Neural cell (in vitro differentiated cells): ENCODE results near the gene PUM1. TPM values are rescaled to one million over a fixed set of nuclear protein-coding genes. Genes with fewer than 3 reads are reported as not detected.

Source experiments
- H2AFZ ChIP-seq: fragments of 200-600, 300-800 bp; sonication (generic), shearing (Covaris generic); 2 replicates; pipeline ENCODE4 v1.6.0; 2014; ENCODE audit warnings: low read depth, mild to moderate bottlenecking, antibody characterized with exemption, low read length, moderate library complexity
- H3F3A ChIP-seq: fragments of 200-600 bp; shearing (Covaris generic); 2 replicates; pipeline ENCODE4 v1.6.1; 2016; ENCODE audit warnings: mild to moderate bottlenecking, moderate library complexity, mixed read lengths, antibody characterized with exemption, low read length; ENCODE audit not compliant: insufficient read depth, poor library complexity, severe bottlenecking
- H3K27ac ChIP-seq: fragments of 200-600, 300-800 bp; sonication (generic), shearing (Covaris generic); 2 replicates; pipeline ENCODE4 v1.5.1; 2014; ENCODE audit warnings: mild to moderate bottlenecking, low read length, moderate library complexity
- H3K27me3 ChIP-seq: fragments of 300-800, 200-600 bp; sonication (generic), shearing (Covaris generic); 2 replicates; pipeline ENCODE4 v1.6.0; 2014; ENCODE audit warnings: mild to moderate bottlenecking, low read depth, low read length, moderate library complexity; ENCODE audit not compliant: insufficient read depth
- H3K36me3 ChIP-seq: fragments of 300-800, 200-600 bp; sonication (generic), shearing (Covaris generic); 2 replicates; pipeline ENCODE4 v1.5.1; 2014; ENCODE audit warnings: mild to moderate bottlenecking, antibody characterized with exemption, low read length, moderate library complexity; ENCODE audit not compliant: insufficient read depth
- H3K4me2 ChIP-seq: fragments of 300-800, 200-600 bp; sonication (generic), shearing (Covaris generic); 2 replicates; pipeline ENCODE4 v1.6.0; 2014; ENCODE audit warnings: mild to moderate bottlenecking, low read length
- H3K4me3 ChIP-seq: fragments of 300-800, 200-600 bp; sonication (generic), shearing (Covaris generic); 2 replicates; pipeline ENCODE4 v1.5.1; 2014; ENCODE audit warnings: mild to moderate bottlenecking, low read length, moderate library complexity
- H3K79me2 ChIP-seq: fragments of 200-600 bp; shearing (Covaris generic); replicated peaks from 2 replicates; pipeline ENCODE4 v1.6.0; 2014; ENCODE audit warnings: mild to moderate bottlenecking, low read length, moderate library complexity; ENCODE audit not compliant: insufficient read depth
- H3K9ac ChIP-seq: fragments of 300-800, 200-600 bp; sonication (generic), shearing (Covaris generic); 2 replicates; pipeline ENCODE4 v1.6.1; 2016; ENCODE audit warnings: mild to moderate bottlenecking, low read length, mixed read lengths
- H3K9me2 ChIP-seq: fragments of 200-600 bp; shearing (Covaris generic); 2 replicates; pipeline ENCODE4 v1.6.1; 2016; ENCODE audit warnings: mild to moderate bottlenecking, low read length, mixed read lengths; ENCODE audit not compliant: insufficient read depth
- H3K9me3 ChIP-seq: fragments of 200-600, 300-800 bp; sonication (generic), shearing (Covaris generic); 2 replicates; pipeline ENCODE4 v1.6.1; 2016; ENCODE audit warnings: mild to moderate bottlenecking, mixed run types, low read length, moderate library complexity, mixed read lengths
- H4K20me1 ChIP-seq: fragments of 200-600 bp; shearing (Covaris generic); 2 replicates; pipeline ENCODE4 v1.6.1; 2016; ENCODE audit warnings: mild to moderate bottlenecking, mixed run types; ENCODE audit not compliant: insufficient read depth
- EP300 ChIP-seq: fragments of 450-650 bp; conservative IDR thresholded peaks from 2 replicates; pipeline ENCODE4 v1.6.1; 2014; ENCODE audit warnings: antibody characterized with exemption, mild to moderate bottlenecking, moderate library complexity; ENCODE audit not compliant: poor library complexity, severe bottlenecking
- EZH2 ChIP-seq: fragments of 200-600, 300-800 bp; shearing (Covaris generic), sonication (generic); IDR thresholded peaks from 2 replicates; pipeline ENCODE4 v1.6.1; 2014; ENCODE audit warnings: antibody characterized with exemption, low read length, borderline replicate concordance, mild to moderate bottlenecking; ENCODE audit not compliant: insufficient read depth, poor library complexity, severe bottlenecking
- MXI1 ChIP-seq: fragments of 450-650 bp; conservative IDR thresholded peaks from 2 replicates; pipeline ENCODE4 v1.6.1; 2014; ENCODE audit warnings: antibody characterized with exemption, mild to moderate bottlenecking; ENCODE audit not compliant: poor library complexity, severe bottlenecking
- POLR2AphosphoS5 ChIP-seq: IDR thresholded peaks from 2 replicates; pipeline ENCODE4 v1.6.1; 2012
- RAD21 ChIP-seq: fragments of 450-650 bp; conservative IDR thresholded peaks from 2 replicates; pipeline ENCODE4 v1.6.1; 2014; ENCODE audit warnings: antibody characterized with exemption, mild to moderate bottlenecking, moderate library complexity
- SMC3 ChIP-seq: fragments of 450-650 bp; conservative IDR thresholded peaks from 2 replicates; pipeline ENCODE4 v1.6.1; 2014; ENCODE audit warnings: antibody characterized with exemption, mild to moderate bottlenecking, moderate library complexity; ENCODE audit not compliant: poor library complexity
- TAF1 ChIP-seq: IDR thresholded peaks from 2 replicates; pipeline ENCODE4 v1.6.1; 2012; ENCODE audit warnings: low read depth
- polyA plus RNA-seq: library from polyadenylated mRNA; depleted of rRNA; stranded (reverse); fragments of >200 nt; gene quantifications from 2 replicates; pipeline ENCODE4 v1.2.3, GENCODE V29; 2014
- TF ChIP-seq, protein P1 (sequence below): IDR thresholded peaks from 2 replicates; pipeline ENCODE4 v1.6.1; 2012; ENCODE audit warnings: borderline replicate concordance
- TF ChIP-seq, protein P2 (sequence below): fragments of 450-650 bp; IDR thresholded peaks from 2 replicates; pipeline ENCODE4 v1.5.1; 2014; ENCODE audit warnings: antibody characterized with exemption, mild to moderate bottlenecking, moderate library complexity; ENCODE audit not compliant: poor library complexity, severe bottlenecking

Gene PUM1
- polyA plus RNA-seq, 1 donor from 2014 or later = 60.8 TPM

DNA sequence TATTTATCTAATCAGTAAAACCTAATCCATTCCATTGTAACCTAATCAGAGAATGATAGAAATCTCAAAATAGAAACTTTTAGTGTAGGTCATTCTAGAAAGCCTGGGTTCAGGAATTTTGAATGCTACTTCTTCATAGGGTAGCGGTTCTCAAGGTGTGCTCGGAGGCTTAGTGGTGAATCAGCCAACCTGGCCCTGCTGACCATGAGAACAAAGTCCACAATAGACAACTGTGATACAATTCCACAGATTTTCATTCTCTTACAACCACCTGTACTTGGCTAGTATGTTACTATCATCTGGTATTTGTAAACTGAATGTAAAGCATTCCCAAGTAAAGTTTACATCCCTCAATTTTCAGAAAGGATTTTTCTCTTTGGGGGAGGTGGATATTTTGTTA lies 7.5 kb upstream of the PUM1 start:
- Histone ChIP-seq H3K4me3 (no peak overlapping the region), H3K9me3 (no peaks in the 10 kb centered on the region), H3K4me2 (no peak overlapping the region), H3K27ac (no peak overlapping the region), H3K27me3 (no peaks in the 10 kb centered on the region), H3K9me2 (no peaks in the 10 kb centered on the region), H3K9ac (no peak overlapping the region), H2AFZ (no peak overlapping the region), H3F3A (no peaks in the 10 kb centered on the region), H4K20me1 (no peaks in the 10 kb centered on the region), H3K79me2 (no peaks in the 10 kb centered on the region), H3K36me3 (no peaks in the 10 kb centered on the region)
- TF ChIP-seq POLR2AphosphoS5 (no peak), EZH2 (no peak), EP300 (no peak), SMC3 (no peak), RAD21 (no peak), TAF1 (no peak)
- TF ChIP-seq, protein P1, sequence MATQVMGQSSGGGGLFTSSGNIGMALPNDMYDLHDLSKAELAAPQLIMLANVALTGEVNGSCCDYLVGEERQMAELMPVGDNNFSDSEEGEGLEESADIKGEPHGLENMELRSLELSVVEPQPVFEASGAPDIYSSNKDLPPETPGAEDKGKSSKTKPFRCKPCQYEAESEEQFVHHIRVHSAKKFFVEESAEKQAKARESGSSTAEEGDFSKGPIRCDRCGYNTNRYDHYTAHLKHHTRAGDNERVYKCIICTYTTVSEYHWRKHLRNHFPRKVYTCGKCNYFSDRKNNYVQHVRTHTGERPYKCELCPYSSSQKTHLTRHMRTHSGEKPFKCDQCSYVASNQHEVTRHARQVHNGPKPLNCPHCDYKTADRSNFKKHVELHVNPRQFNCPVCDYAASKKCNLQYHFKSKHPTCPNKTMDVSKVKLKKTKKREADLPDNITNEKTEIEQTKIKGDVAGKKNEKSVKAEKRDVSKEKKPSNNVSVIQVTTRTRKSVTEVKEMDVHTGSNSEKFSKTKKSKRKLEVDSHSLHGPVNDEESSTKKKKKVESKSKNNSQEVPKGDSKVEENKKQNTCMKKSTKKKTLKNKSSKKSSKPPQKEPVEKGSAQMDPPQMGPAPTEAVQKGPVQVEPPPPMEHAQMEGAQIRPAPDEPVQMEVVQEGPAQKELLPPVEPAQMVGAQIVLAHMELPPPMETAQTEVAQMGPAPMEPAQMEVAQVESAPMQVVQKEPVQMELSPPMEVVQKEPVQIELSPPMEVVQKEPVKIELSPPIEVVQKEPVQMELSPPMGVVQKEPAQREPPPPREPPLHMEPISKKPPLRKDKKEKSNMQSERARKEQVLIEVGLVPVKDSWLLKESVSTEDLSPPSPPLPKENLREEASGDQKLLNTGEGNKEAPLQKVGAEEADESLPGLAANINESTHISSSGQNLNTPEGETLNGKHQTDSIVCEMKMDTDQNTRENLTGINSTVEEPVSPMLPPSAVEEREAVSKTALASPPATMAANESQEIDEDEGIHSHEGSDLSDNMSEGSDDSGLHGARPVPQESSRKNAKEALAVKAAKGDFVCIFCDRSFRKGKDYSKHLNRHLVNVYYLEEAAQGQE = no peak

DNA sequence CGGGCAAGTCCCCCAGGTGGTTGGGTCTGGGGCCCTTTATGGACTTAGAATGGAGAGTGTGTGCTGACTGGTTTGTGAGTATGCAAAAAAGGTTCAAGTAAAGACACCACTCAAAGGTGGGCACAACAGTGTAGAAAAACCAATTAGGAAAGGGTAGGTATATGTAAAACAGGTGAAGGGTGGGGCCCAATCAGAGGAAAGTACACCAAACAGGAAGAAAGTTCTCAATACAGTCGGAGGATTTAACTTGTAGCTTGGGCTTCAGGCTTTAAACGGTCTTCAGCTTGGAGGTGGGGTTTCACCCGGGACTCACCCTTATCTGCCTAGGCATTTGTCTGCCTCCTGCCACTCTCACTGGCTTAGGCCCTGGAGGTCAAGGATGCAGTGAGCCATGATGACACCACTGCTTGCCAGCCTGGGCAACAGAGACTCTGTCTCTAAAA lies 6.8 kb upstream of the PUM1 start:
- TF ChIP-seq TAF1 (no peak), MXI1 (no peak), RAD21 (no peak), EP300 (no peak), SMC3 (no peak), POLR2AphosphoS5 (no peak), EZH2 (no peak)
- TF ChIP-seq, protein P1 = no peak
- TF ChIP-seq, protein P2, sequence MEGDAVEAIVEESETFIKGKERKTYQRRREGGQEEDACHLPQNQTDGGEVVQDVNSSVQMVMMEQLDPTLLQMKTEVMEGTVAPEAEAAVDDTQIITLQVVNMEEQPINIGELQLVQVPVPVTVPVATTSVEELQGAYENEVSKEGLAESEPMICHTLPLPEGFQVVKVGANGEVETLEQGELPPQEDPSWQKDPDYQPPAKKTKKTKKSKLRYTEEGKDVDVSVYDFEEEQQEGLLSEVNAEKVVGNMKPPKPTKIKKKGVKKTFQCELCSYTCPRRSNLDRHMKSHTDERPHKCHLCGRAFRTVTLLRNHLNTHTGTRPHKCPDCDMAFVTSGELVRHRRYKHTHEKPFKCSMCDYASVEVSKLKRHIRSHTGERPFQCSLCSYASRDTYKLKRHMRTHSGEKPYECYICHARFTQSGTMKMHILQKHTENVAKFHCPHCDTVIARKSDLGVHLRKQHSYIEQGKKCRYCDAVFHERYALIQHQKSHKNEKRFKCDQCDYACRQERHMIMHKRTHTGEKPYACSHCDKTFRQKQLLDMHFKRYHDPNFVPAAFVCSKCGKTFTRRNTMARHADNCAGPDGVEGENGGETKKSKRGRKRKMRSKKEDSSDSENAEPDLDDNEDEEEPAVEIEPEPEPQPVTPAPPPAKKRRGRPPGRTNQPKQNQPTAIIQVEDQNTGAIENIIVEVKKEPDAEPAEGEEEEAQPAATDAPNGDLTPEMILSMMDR = no peak

More for the DNA sequence above, 6.8 kb upstream of the PUM1 start:
- Histone ChIP-seq H3K27me3 (no peaks in the 10 kb centered on the region), H3K79me2 (no peaks in the 10 kb centered on the region), H3K36me3 (no peaks in the 10 kb centered on the region), H3K9me2 (no peaks in the 10 kb centered on the region), H3K27ac (no peak overlapping the region), H3K4me2 (no peak overlapping the region), H3K9ac (no peak overlapping the region), H3F3A (no peaks in the 10 kb centered on the region), H3K4me3 (no peak overlapping the region), H2AFZ (no peak overlapping the region), H4K20me1 (no peaks in the 10 kb centered on the region), H3K9me3 (no peaks in the 10 kb centered on the region)
